NCI-H1048 (cell line): Measurements from ENCODE around the gene HSP90B1.

Source experiments
- DNase-seq: peaks from one replicate; lab custom pipeline; 2025; lab: John Stamatoyannopoulos, UW

Gene HSP90B1

GRCh38 chr12:103975368-103975767 is 45.2 kb downstream of the HSP90B1 start:
- DNase-seq, result no peak

GRCh38 chr12:103978384-103978982 is 48.3 kb downstream of the HSP90B1 start:
- DNase-seq, result no peak

- DNase-seq, result no peak
These were observed 56.6 kb downstream of the HSP90B1 start for GRCh38 chr12:103986829-103987228.

GRCh38 chr12:103994235-103994634 is 64.0 kb downstream of the HSP90B1 start:
- no peak for DNase-seq

GRCh38 chr12:103996595-103996994 is 66.4 kb downstream of the HSP90B1 start:
- no peak for DNase-seq

GRCh38 chr12:103997286-103997900 is 67.2 kb downstream of the HSP90B1 start:
- no peak for DNase-seq
